ENCODE data around the gene RAB11FIP2. TPM values are rescaled to one million over a fixed set of nuclear protein-coding genes. Genes with fewer than 3 reads are reported as not detected.

Gene RAB11FIP2
- total RNA-seq, 1 donor from 2014 or later: 4.2 TPM

DNA sequence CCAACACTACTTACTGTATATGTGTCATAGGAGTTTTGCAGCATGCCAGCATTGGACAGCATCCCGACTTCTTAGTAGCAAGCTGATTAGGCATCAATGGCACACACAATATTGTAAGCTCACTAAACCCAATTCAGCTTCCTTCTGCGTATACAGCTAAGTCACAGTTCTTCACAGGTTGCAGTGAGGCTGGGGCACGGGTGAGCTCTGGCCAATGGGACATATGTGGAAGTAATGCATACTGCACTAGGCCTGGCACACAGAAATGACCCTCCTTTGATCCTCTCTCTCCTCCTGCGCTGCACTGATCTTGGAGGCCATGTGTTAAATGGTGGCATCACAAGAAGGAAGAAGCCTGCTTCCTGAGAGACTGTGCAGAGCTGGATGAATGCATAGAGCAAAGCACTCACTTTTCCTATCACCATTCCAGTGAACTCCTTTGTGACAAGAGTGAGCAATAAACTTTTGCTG lies 11.9 kb downstream of the RAB11FIP2 start:
- DNase-seq (ENCODE audit: low spot score): no peak
- ATAC-seq: no peak

DNA sequence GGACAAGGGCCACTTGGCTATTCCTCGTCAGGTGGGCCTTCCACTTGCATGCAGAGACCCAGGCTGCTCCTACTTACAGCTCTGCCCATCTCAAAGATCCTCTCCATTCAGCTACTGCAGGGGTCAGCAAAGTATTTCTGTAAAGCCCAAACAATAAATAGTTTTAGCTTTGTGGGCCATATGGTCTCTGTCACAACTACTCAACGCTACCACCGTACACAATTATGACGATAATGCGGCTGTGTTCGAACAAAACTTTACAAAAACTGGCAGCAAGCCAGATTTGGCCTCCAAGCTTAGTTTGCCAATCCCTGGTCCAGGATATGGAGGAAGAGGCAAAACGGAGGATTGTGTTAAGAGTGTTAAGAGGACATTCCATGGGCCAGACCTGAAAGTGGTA lies 12.8 kb downstream of the RAB11FIP2 start:
- DNase-seq (ENCODE audit: low spot score) (no peak), ATAC-seq (no peak)

DNA sequence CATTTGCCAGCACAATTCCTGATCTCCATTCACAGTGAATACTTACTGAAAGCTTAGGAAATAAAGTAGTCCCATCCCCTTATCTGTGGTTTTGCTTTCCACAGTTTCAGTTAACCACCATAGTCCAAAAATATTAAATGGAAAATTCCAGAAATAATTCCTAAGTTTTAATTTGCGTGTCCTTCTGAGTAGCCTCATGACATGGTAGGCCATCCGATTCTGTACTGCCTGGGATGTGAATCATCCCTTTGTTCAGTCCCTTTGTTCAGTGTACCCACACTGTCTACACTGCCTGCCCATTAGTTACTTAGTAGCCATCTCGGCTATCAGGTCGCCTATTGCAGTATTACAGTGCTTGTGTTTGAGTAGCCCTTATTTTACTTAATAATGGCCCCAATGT lies 14.2 kb downstream of the RAB11FIP2 start:
- no peak for DNase-seq (ENCODE audit: low spot score)
- ATAC-seq: no peak

DNA sequence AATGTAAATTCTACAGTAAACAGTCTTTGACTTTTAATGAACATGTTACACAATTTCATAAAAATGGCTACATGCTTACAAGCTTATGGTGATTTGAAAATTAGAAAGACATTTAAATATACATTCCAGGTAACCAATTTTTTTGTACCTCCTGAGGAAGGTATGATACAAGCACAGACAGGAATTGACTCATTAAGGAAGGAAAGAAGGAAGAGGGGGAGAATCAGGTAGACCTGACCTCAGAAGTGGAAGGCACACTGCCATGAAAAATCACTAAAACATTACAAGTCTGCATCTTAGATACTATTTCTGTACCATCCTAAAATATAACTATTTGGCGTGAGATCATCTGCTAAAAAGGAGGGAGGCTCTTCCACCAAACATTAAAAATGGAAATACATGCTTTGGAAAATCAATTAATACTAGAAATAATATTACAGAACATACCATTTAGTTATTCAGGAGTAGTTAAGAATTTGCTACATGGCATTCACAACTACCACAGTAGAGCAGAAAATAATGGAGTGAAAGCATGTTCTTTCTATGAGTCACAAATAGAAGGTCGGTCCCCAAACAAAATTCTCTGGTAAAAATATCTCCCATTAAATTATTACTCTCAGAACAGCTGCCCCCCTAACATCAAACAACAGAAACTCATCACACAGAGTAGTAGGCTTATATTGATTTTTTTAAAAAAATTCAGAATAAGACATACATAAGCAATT lies 15.2 kb downstream of the RAB11FIP2 start:
- ATAC-seq (no peak), DNase-seq (ENCODE audit: low spot score) (no peak)

DNA sequence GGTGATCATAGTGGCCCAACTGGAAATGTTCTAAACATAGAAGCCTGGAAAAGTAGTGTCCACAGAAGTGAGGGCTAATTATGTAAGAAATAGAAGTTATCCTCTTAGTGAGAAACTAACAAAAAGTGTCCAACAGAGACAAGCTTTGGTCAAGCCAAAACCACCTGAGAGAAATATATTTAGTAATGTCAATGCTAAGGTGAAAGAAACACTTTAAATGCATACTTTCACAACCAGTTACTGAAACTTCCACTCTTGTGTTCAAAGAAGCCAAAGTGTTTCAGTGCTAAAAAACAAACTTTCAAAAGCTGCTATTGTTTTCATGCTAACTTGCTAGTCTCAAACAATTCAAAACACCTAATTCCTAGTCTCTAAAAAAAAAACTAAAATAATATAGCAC lies 18.1 kb downstream of the RAB11FIP2 start:
- DNase-seq (ENCODE audit: low spot score): no peak
- no peak for ATAC-seq

DNA sequence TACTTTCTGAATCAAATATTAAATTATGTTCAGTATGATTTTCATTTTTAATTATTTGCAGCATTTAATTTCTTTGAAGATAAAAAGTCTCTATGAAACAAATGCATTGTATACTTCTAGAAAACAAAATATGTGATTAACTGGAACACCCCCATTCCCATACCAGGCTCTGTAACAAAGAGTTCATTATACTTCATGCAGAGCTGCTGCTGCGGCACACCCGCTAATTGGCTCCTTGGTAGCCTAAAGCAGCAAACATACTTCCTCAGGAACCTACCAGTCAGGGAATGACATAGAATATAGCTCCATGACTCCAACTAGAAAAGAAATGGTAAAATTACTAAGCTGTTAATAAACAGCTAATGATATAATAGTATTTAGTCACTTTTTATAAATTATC lies 19.3 kb downstream of the RAB11FIP2 start:
- ATAC-seq (no peak), DNase-seq (ENCODE audit: low spot score) (no peak)

DNA sequence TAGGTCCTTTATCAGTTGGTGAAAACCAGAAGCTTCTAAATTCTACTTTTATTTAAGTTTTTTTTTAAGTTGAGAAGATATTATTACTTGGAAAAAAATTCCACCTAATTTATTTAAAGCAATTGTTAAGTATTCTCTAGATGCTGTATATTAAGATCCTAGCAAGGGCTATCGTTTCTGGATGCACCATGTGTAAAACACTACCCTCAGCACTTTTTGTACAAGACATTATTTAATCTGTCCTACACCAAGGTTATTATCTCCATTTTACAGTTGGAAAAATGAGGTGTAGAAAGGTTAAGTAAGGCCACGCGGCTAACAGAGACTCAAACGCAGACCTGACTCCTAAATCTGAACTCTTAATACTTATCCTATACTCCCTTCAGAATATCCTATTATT lies 19.8 kb downstream of the RAB11FIP2 start:
- no peak for ATAC-seq
- no peak for DNase-seq (ENCODE audit: low spot score)

DNA sequence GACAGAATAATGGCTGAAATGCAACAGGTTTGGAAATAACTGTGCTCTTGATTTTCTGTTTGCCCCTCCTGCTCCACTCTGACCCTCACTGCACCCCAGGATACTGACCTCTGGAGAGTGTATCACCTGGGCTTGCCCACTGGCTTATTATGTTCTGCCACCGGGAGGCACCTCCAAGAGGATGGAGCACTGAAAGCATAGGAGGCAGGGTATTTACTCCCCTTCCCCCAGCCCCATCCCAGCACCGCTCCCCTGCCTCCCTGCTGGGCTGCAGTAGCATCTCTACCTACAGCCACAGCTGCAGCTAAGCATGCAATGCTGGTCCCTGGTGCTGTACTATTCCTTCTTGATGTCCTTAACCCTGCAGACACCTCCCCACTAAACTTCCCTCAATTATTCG lies 26.4 kb downstream of the RAB11FIP2 start:
- ATAC-seq (no peak), DNase-seq (ENCODE audit: low spot score) (no peak)

DNA sequence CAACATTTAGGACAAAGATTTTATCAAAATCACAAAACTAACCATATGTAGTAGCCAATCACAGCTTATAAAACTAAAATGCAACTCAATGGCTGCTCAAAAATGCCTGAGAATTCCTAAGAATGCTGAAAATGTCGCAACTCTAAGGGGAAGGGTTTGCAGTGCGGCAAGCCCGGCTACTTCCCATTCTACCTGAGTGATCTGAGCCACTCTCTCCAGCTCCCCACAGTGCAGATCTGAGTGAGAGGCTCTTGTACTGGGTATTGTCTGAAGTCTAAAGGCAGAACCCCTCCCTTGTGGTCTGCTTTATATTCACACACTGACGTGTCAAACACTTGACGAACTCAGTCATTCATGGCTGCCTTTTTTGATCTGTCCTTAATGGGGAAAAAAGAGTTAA lies 28.9 kb downstream of the RAB11FIP2 start:
- ATAC-seq (no peak), DNase-seq (ENCODE audit: low spot score) (no peak)

DNA sequence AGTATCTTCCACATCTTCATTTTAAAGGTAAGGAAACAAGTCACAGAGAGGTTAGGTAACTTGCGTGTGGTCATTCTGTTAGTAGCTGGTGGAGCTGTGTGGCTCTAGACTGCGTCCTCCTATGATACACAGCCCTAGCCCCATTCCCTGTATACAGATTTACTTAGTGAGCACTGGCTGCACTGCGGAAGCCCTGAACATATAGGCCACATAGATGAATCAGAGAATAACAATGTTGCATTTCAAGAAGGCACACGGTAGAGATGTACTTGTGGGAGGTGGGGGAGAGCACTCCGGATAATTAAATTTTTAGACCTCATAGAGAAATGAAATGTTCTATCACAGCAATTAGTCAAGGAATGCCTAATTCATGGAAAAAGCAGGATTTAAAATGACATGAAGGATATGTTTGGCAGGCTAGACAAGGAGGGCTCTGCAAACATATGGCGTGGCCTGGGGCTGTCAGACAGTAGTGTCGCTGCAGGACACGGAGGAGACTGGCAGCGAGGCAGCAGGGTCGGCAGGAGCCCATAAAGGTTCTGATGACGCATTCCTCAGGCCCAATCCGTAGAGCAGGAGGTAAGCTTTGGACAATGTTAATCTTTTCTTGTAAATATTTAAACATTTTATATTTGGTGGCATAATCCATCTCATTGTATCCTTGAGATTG lies 29.5 kb downstream of the RAB11FIP2 start:
- DNase-seq (ENCODE audit: low spot score) (no peak), ATAC-seq (no peak)

DNA sequence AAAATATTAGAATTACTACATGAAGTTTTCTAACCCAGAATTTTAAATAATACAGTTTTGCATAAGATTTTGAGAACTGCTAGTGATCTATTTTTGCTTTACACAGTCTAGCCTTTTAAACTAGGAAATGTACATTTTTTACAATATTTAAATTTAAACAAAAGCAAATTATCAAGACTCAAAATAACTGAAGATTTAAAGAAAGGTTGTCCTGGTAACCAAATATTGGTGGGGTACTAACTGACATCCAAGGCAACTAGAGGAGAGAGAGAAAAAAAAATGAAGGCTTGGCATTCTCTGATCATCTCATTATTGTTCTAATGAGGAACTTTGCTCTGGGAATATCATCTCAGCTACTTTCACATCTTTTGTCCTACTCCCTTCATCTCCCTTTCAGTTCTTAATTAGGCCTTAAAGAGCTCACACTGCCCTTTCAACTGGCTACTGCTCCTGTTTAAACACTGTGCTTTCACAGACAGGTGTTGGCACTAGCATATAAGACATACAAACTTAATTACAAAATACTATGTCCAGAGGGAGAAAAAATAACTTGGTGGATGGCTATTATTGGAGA lies 33.7 kb downstream of the RAB11FIP2 start:
- ATAC-seq (no peak), DNase-seq (ENCODE audit: low spot score) (no peak)

DNA sequence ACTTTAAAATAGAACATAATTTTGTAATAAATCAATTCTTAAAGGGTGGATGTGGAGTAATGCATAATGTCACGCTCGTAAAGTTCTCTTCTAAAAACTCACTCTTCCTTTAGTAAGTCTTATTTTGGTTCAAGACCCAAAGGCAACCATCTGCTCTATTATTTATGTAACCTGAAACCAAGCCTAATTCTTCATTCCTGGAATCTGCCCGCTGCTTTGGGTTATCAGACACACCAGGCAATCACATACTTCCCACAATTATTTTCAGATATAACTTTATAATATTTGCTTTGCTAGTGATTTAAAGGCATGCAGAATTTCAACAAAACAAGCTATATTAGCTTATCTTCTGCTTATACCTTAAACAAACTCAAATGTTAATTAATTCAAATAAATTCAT lies 39.0 kb downstream of the RAB11FIP2 start:
- ATAC-seq (no peak), DNase-seq (ENCODE audit: low spot score) (no peak)

DNA sequence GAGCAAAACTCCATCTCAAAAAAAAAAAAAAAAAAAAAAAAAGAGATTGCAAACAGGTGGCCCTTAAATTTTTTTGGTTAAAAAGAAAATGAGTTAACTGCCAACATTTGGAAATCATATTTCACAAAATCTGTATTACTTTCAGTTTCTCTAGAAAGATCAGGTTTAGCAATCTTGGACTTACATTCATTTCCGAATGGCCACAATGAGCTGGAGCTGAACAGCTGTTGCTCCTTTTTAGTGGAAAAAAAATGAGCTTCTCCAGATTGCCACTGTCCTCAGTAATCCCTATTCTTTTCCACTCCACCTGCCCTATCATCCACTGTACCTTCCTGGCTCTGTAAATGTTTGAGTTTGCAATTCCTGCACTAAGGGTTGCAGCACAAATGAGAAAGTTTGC lies 43.6 kb downstream of the RAB11FIP2 start:
- DNase-seq (ENCODE audit: low spot score) (no peak), ATAC-seq (no peak)

DNA sequence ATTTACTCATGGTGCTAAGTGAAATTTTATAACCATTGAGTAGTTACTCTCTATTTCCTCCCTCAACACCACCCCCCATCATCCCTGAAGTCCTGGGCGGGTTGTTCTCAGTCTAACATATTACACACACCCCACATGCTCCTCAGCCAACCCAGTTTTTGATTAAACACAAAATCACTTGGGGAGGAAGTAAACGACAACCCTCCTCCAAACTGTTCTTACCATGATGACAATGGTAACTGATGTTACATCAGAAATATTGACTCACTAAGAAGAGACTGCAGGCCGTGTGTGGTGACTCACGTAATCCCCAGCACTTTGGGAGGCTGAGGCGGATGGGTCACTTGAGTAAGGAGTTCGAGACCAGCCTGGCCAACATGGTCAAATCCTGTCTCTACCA lies 44.2 kb downstream of the RAB11FIP2 start:
- no peak for ATAC-seq
- DNase-seq (ENCODE audit: low spot score): no peak

DNA sequence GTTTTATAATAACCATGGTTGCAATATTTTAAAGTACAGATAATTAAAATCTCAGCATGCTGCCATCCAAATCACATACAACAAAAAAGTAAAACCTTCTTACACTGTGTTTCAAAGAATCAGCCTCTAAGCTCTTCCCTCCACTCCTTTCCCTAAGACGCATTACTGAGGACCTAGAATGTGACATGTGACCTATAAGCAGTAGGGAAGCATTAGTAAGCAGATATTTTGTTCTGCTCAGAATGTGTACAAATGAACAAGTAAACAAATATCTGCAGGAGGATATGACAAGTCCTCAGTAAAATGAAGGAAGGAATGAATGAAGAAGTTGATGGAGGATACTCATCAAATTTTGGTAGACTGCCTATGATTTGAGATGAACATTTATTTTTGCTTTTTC lies 49.1 kb downstream of the RAB11FIP2 start:
- ATAC-seq (no peak), DNase-seq (ENCODE audit: low spot score) (no peak)

DNA sequence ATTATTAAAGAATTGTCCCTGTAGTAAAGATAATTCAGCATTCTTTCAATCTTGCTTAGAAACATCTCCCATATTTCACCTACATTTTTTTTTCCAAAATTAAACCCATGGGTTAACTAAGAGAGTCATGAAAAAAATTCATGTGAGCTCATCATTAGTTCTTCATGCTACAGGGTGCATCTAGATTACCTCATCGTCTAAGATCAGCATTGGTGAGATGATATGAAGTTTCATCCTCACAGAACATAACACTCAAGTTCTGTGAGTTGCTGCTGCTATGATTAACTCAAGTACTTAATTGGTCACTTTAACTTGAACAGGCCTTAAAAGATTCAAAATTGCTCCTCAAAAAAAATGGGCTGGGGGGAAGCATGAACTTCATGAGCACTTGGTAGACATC lies 50.0 kb downstream of the RAB11FIP2 start:
- no peak for DNase-seq (ENCODE audit: low spot score)
- no peak for ATAC-seq

DNA sequence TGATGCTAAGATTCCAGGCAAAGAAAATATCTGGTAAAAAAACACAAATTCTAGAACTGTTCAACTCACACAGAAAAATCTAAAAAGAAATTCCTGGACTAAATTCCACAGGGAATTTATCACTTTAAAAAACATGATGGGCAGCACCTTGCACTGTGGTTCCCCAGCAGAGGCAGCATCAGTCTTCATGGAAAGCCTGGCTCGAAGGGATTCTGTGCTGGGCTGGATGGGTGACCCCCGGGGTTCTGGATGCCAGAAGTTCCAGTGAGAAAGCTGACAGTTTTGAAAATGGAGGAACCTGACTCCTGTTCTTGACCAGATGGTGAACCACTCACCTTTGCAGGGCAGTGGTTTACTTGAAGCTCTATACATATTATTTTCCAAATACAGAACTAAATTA lies 52.0 kb downstream of the RAB11FIP2 start:
- ATAC-seq: no peak
- DNase-seq (ENCODE audit: low spot score): no peak

DNA sequence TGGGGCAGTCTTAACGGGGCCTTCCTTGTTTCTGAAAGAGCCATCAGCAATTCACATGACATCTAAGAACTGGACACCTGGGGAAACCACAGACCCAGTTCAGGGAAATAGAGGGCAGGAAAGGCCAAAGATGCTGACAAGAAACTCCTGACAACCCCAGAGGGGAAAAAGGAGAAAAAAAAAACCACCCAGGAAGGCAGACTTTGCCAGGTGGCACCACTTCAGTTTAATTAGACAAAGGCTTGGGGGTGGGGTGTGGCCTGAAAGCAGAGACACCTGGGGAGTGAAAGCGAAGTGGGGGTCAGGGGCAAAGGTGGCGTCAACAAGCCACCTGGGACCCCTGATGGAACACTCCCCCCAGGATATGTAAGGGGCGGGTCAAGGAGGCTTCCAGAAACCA lies 53.6 kb downstream of the RAB11FIP2 start:
- no peak for DNase-seq (ENCODE audit: low spot score)
- ATAC-seq: no peak

DNA sequence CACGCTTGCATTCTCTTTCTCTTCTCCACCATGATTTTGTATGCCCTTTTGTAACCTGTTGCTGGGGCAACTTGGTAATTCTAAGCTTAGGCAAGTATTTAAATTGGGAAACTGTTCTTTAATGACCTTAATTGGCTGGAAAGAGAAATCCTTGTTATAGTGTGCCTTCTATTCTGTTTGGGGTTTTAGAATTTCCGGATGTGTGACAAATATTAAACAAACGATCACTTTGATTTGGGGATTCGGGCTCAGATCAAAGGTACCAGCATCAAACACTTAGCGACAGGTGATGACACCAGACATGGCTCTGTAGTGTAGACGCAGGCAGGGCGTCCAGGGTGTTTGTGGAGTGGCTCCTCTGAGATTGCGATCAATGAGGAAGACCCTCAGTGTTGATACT lies 55.0 kb downstream of the RAB11FIP2 start:
- ATAC-seq: no peak
- no peak for DNase-seq (ENCODE audit: low spot score)

DNA sequence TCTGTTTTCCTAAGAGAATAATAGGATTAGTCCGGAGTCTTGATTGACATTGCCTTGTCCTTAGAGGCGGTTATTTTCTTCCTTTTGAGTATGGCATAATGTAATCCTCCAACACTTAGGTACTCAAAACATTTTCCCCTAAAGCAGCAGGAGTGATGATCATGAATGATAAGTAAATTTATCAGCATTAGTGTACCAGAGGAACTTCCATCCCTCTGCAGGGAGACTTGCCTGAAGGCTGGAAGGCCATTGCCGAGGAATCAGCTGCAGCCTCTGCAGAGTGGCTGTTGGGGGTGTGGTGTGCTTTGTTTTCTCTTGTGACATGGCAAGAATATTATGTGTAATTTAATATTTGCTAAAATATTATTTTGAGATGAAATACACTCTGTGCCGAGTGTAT lies 56.8 kb downstream of the RAB11FIP2 start:
- no peak for ATAC-seq
- no peak for DNase-seq (ENCODE audit: low spot score)

DNA sequence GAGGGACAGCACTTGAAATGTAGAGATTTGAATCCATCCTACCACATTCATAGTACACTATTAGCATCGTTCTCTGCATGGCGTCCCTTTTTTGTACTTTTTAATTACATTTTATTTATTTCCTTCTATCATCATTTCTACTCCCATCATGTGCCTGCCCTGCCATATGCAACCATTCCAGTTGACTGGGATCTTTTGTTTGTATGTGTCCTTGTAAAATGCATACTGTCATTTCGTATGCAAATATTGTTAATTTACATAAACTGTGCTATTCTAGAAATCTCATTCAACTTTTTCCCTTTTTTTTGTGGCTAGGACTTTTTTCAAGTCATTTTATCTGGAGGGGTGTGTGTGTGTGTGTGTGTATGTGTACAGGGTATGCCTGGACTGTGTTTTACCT lies 57.9 kb downstream of the RAB11FIP2 start:
- ATAC-seq (no peak), DNase-seq (ENCODE audit: low spot score) (no peak)

DNA sequence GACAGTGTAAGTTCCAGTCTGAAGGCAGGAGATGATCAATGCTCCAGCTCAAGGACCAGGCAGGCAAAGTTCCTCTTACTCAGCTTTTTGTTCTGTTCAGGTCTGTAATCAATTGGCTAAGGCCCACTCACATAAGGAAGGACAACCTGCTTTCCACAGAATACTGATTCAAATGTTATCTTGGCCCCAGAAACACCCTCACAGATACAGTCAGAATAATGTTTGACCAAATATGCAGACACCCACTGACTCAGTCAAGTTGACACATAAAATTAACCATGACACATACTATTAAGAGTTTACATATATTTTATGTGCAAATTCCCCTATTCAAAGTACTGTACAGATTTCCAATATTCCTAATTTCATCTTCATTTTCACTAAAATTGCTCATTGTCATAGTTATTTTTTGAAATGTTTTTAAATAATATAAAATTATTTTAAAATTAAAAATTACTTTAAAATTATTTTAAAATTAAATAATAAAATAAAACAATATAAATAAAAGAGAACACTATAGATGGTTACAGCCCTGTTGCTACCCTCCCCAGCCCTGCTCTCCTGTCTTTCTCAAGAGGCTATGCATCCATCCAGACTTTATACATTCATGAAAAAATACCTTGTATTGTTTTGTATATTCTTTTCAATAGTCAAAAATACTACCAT lies 59.4 kb downstream of the RAB11FIP2 start:
- DNase-seq (ENCODE audit: low spot score) (no peak), ATAC-seq (no peak)
